MCF 10A (cell line): ENCODE results near the gene JAK2. TPM values are rescaled to one million over a fixed set of nuclear protein-coding genes. Genes with fewer than 3 reads are reported as not detected.
A peak's percentile ranks its signal among the peaks of the same experiment; 100 is the strongest.

Experiments
- BruUV-seq: library from RNA; stranded (reverse); fragments of 400-500 nt; replicated peaks from 2 replicates; lab custom pipeline; 2021; lab: Mats Ljungman, UMichigan
- CTCF ChIA-PET: fragments of 300-600 bp; sonication (Branson Sonifier 250); formaldehyde crosslinking; extraction: SDS; loops from one replicate; lab custom pipeline; 2021; ENCODE audit warnings: antibody characterized with exemption, inconsistent platforms; lab: Yijun Ruan, JAX
- POLR2A ChIA-PET: fragments of 300-600, 350-650 bp; sonication (Branson Sonifier 250); formaldehyde crosslinking; extraction: SDS; loops from one replicate; lab custom pipeline; 2020; ENCODE audit warnings: antibody characterized with exemption, inconsistent platforms; lab: Yijun Ruan, JAX
- DNase-seq: peaks from one replicate; pipeline ENCODE4 v3.0.0-alpha.2; 2018; ENCODE audit not compliant: unreplicated experiment
- H3K27ac Mint-ChIP-seq: one replicate; pipeline ENCODE4 v1.8.0; 2022; ENCODE audit warnings: mild to moderate bottlenecking, low read depth, mixed read lengths; ENCODE audit not compliant: unreplicated experiment
- H3K27me3 Mint-ChIP-seq: one replicate; pipeline ENCODE4 v1.8.0; 2022; ENCODE audit warnings: mixed read lengths; ENCODE audit not compliant: insufficient read depth, unreplicated experiment
- H3K36me3 Mint-ChIP-seq: one replicate; pipeline ENCODE4 v1.8.0; 2022; ENCODE audit warnings: mild to moderate bottlenecking, moderate library complexity, mixed read lengths; ENCODE audit not compliant: insufficient read depth, unreplicated experiment
- H3K4me1 Mint-ChIP-seq: one replicate; pipeline ENCODE4 v1.8.0; 2022; ENCODE audit warnings: mixed read lengths; ENCODE audit not compliant: insufficient read depth, unreplicated experiment
- H3K4me3 Mint-ChIP-seq: one replicate; pipeline ENCODE4 v1.8.0; 2022; ENCODE audit warnings: mild to moderate bottlenecking, moderate library complexity, mixed read lengths; ENCODE audit not compliant: unreplicated experiment
- H3K9me3 Mint-ChIP-seq: one replicate; pipeline ENCODE4 v1.8.0; 2022; ENCODE audit warnings: mixed read lengths; ENCODE audit not compliant: unreplicated experiment
- intact Hi-C: fragments of 100-400 bp; cut with micrococcal nuclease; formaldehyde crosslinking; loops from 2 replicates; pipeline ENCODE4 v1.14.1; 2022
- total RNA-seq: library from RNA; stranded (reverse); gene quantifications from 2 replicates; pipeline ENCODE4 v1.2.3, GENCODE V29; 2022
- TF ChIP-seq, protein P1 (sequence below): fragments of 200-600 bp; IDR thresholded peaks from one replicate; pipeline ENCODE4 v1.8.0; 2022; ENCODE audit warnings: antibody characterized with exemption, mild to moderate bottlenecking; ENCODE audit not compliant: unreplicated experiment

JAK2 gene
- total RNA-seq, 1 experiment from 2014 or later, result 4.3 TPM

DNA sequence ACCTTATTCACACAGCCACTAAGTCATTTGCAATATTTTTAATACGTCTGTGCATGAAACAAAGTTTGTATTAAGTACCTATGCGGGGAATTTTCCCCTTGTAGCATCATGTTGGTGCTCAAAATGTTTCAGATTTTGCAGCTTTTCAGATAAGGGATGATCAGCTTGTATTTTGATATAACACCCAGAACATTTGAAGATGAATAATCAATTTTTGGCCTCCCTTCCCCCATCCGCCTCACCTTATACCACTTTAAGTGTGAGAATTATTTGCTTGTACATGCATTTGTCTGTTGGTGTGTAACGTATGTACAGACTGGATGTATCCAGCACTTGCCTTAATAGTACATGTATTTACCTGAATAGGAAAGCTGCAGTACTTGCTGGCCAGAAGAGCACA, 1.7 kb downstream of the JAK2 start:
- TF ChIP-seq, protein P1, sequence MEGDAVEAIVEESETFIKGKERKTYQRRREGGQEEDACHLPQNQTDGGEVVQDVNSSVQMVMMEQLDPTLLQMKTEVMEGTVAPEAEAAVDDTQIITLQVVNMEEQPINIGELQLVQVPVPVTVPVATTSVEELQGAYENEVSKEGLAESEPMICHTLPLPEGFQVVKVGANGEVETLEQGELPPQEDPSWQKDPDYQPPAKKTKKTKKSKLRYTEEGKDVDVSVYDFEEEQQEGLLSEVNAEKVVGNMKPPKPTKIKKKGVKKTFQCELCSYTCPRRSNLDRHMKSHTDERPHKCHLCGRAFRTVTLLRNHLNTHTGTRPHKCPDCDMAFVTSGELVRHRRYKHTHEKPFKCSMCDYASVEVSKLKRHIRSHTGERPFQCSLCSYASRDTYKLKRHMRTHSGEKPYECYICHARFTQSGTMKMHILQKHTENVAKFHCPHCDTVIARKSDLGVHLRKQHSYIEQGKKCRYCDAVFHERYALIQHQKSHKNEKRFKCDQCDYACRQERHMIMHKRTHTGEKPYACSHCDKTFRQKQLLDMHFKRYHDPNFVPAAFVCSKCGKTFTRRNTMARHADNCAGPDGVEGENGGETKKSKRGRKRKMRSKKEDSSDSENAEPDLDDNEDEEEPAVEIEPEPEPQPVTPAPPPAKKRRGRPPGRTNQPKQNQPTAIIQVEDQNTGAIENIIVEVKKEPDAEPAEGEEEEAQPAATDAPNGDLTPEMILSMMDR, result no peak
- DNase-seq, result no peak
- Mint-ChIP-seq H3K27me3 (no peaks in the 10 kb centered on the region), H3K27ac (no peak overlapping the region), H3K4me1 (peaks cover 27% of the 10 kb centered on the region), H3K9me3 (no peaks in the 10 kb centered on the region), H3K4me3 (no peak overlapping the region), H3K36me3 (no peaks in the 10 kb centered on the region)
- intact Hi-C loops, result loop anchor here (5.0 to 10.0 kb wide), 4 partner anchors 62 to 456 kb away; no protein-coding TSS in a partner anchor
- no TSS peak for BruUV-seq
- ChIA-PET POLR2A (interaction anchor here (0.8 to 3.5 kb wide), 7 partner anchors 41 to 245 kb away, joined by 4 to 37 read pairs (median 5); partner anchors contain the start of genes AK3 and RCL1), CTCF (interaction anchor here (0.5 to 7.0 kb wide), 22 partner anchors 14 to 866 kb away, joined by 3 to 171 read pairs (median 6); partner anchors contain the start of genes PDCD1LG2 and RCL1)

DNA sequence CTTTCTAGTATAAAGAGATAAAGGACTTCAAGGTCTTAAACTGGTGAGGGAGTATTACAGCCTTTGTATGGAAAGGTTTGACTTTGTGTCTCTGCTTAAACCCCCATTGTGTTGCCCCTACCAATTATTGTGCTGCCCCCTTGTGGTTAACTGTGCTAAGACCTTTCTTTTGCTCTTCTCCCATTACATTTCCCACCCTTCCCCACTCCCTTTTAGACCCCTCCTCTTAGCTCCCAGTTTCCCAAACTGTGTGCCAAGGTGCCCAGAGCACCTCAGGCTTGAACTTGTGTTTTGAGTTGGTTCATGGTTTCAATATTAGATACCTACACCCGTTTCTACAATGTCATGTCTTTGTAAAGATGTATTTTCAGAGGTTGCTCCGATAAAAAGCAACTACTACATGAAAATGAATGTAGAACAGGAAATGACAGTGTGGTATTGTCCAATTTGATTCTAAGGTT, 2.9 kb downstream of the JAK2 start:
- Mint-ChIP-seq H3K9me3 (no peaks in the 10 kb centered on the region), H3K36me3 (no peaks in the 10 kb centered on the region), H3K4me1 (peaks cover 27% of the 10 kb centered on the region), H3K27ac (no peak overlapping the region), H3K27me3 (no peaks in the 10 kb centered on the region), H3K4me3 (no peak overlapping the region)
- TF ChIP-seq, protein P1, result peak; percentile 77
- peak; percentile 77 for DNase-seq
- intact Hi-C loops, result loop anchor here (1.0 to 10.0 kb wide), 8 partner anchors 63 to 606 kb away; partner anchors contain the start of gene PLPP6
- ChIA-PET CTCF (interaction anchor here (0.6 to 7.0 kb wide), 42 partner anchors 10 to 1365 kb away, joined by 3 to 171 read pairs (median 4); partner anchors contain the start of genes INSL4, PLGRKT and RCL1), POLR2A (interaction anchor here (1.7 kb wide), 1 partner anchor 155 kb away, joined by 4 read pairs; no protein-coding TSS in a partner anchor)
- BruUV-seq, result no TSS peak

DNA sequence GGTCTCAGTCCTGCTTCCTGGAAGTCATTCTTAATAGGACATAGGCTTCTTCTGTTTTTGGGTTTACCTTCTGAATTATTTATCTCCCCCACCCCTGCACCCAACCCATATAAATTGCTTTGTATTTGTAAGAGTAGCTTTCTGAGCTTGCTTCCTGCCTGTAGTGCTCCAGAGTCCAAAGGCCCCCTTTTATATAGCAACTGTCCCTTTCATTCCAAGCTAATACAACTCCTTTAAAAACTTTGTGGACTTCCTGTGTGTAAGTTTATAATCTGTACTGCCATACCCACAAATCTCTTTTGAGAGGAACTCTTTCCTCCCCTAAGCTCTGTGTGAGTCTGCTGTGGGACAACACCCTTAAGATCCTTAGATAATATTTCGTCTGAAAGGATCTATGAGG, 7.8 kb downstream of the JAK2 start:
- no peak overlapping the region for H3K4me3 Mint-ChIP-seq
- no TSS peak for BruUV-seq
- no peaks in the 10 kb centered on the region for H3K9me3 Mint-ChIP-seq
- ChIA-PET POLR2A (no interaction called here), CTCF (interaction anchor here (0.6 to 2.1 kb wide), 6 partner anchors 14 to 1089 kb away, joined by 3 to 8 read pairs (median 3); no protein-coding TSS in a partner anchor)
- H3K4me1 Mint-ChIP-seq, result no peaks in the 10 kb centered on the region
- H3K27me3 Mint-ChIP-seq, result no peaks in the 10 kb centered on the region
- no peak overlapping the region for H3K27ac Mint-ChIP-seq
- TF ChIP-seq, protein P1, result no peak
- no peak for DNase-seq
- intact Hi-C loops, result no loop called here
- no peaks in the 10 kb centered on the region for H3K36me3 Mint-ChIP-seq

DNA sequence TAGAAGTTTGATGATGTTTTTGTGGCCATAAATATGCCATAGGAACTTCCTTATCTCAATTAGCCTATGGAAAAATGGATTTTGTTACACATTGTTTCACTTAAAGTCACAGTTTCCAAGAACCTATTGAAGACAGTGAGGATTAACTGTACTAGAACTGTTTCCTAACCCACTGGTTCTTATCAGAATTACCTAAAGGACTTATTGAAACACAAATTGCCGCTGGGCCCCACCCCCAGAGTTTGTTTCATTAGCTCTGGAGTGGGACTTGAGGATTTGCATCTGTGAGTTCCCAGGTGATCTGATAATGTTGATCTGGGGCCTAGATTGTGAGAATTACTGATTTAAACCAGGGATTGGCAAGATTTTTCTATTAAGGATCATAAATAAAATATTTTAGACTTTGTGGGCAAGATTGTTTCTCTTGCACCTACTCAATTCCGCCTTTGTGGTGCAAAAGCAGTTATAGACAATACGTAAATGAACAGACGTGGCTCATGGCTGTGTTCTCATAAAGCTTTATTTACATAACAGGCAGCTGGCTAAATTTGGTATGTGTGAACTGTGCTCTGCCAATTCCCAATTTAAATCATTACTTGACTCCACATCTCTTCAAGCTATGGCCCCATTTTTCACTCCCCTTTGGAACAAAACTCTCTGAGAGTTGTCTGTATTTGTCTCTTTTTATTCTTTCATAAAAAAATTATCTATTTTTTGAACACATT, 9.3 kb downstream of the JAK2 start:
- no TSS peak for BruUV-seq
- intact Hi-C loops, result no loop called here
- POLR2A ChIA-PET, result interaction anchor here (0.7 kb wide), 2 partner anchors 9 to 281 kb away, joined by 3 to 5 read pairs; partner anchors contain the start of gene JAK2
- Mint-ChIP-seq H3K27me3 (no peaks in the 10 kb centered on the region), H3K9me3 (no peaks in the 10 kb centered on the region), H3K4me3 (no peak overlapping the region), H3K27ac (peak overlapping the region; percentile 36), H3K36me3 (no peaks in the 10 kb centered on the region), H3K4me1 (no peaks in the 10 kb centered on the region)
- CTCF ChIA-PET, result interaction anchor here (0.5 to 2.1 kb wide), 6 partner anchors 15 to 419 kb away, joined by 3 to 8 read pairs (median 3); no protein-coding TSS in a partner anchor
- TF ChIP-seq, protein P1, result no peak
- no peak for DNase-seq
